HEK293T (cell line): ENCODE data around the gene GNLY.

Experiments used
- BHLHE40 ChIP-seq: fragments of 450-650 bp; IDR thresholded peaks from 2 replicates; pipeline ENCODE4 v1.6.1; 2016; ENCODE audit warnings: mild to moderate bottlenecking, moderate library complexity, borderline replicate concordance
- ELF4 ChIP-seq: fragments of 450-650 bp; IDR thresholded peaks from 2 replicates; pipeline ENCODE4 v1.6.1; 2017; ENCODE audit warnings: antibody characterized with exemption
- FOXA1 ChIP-seq: fragments of 450-650 bp; IDR thresholded peaks from 2 replicates; pipeline ENCODE4 v1.6.1; 2016; ENCODE audit warnings: mild to moderate bottlenecking
- FOXK2 ChIP-seq: fragments of 450-650 bp; IDR thresholded peaks from 2 replicates; pipeline ENCODE4 v1.6.1; 2016; ENCODE audit warnings: mild to moderate bottlenecking
- FOXM1 ChIP-seq: fragments of 450-650 bp; IDR thresholded peaks from 2 replicates; pipeline ENCODE4 v1.6.1; 2017; ENCODE audit warnings: mild to moderate bottlenecking, borderline replicate concordance
- HDGF ChIP-seq: fragments of 450-650 bp; IDR thresholded peaks from 2 replicates; pipeline ENCODE4 v1.6.1; 2017; ENCODE audit warnings: antibody characterized with exemption, borderline replicate concordance
- L3MBTL2 ChIP-seq: fragments of 450-650 bp; conservative IDR thresholded peaks from 2 replicates; pipeline ENCODE4 v1.6.1; 2016; ENCODE audit warnings: mild to moderate bottlenecking
- LEF1 ChIP-seq: fragments of 450-650 bp; IDR thresholded peaks from 2 replicates; pipeline ENCODE4 v1.6.1; 2017; ENCODE audit warnings: mild to moderate bottlenecking, borderline replicate concordance
- NFRKB ChIP-seq: fragments of 450-650 bp; IDR thresholded peaks from 2 replicates; pipeline ENCODE4 v1.6.1; 2016; ENCODE audit warnings: mild to moderate bottlenecking, moderate library complexity
- PKNOX1 ChIP-seq: fragments of 450-650 bp; IDR thresholded peaks from 2 replicates; pipeline ENCODE4 v1.6.1; 2016
- SP1 ChIP-seq: fragments of 450-650 bp; IDR thresholded peaks from 2 replicates; pipeline ENCODE4 v1.6.1; 2017
- SUZ12 ChIP-seq: fragments of 450-650 bp; IDR thresholded peaks from 2 replicates; pipeline ENCODE4 v1.6.1; 2016; ENCODE audit warnings: mild to moderate bottlenecking
- TARDBP ChIP-seq: fragments of 450-650 bp; IDR thresholded peaks from 2 replicates; pipeline ENCODE4 v1.6.1; 2016
- ZNF384 ChIP-seq: fragments of 450-650 bp; IDR thresholded peaks from 2 replicates; pipeline ENCODE4 v1.6.1; 2016

- TF ChIP-seq TARDBP (no peak), SP1 (no peak), NFRKB (no peak), BHLHE40 (no peak), ZNF384 (peak; percentile 50; the same call in 1 of the 2 replicates), FOXM1 (no peak), FOXA1 (no peak), SUZ12 (no peak), HDGF (no peak), FOXK2 (no peak), LEF1 (no peak), ELF4 (no peak), PKNOX1 (no peak), L3MBTL2 (no peak)
Observed at GRCh38 chr2:85678794-85679672, 15.1 kb upstream of the GNLY start.
